Fibroblast of pulmonary artery (primary cell): Measurements from ENCODE around the gene PHF21A.

Experiments used
- DNase-seq: peaks from one replicate; pipeline ENCODE4 v3.0.0-alpha.2; 2010; ENCODE audit warnings: low read depth
- H3K4me3 ChIP-seq: replicated peaks from 2 replicates; pipeline ENCODE4 v1.5.1; 2011; ENCODE audit warnings: low read depth, mild to moderate bottlenecking, control low read depth, low read length, moderate library complexity
- CTCF ChIP-seq: IDR thresholded peaks from 2 replicates; pipeline ENCODE4 v1.5.1; 2011; ENCODE audit warnings: mild to moderate bottlenecking, control low read depth, low read length, inconsistent platforms; ENCODE audit errors: missing control alignments

The PHF21A gene

DNA sequence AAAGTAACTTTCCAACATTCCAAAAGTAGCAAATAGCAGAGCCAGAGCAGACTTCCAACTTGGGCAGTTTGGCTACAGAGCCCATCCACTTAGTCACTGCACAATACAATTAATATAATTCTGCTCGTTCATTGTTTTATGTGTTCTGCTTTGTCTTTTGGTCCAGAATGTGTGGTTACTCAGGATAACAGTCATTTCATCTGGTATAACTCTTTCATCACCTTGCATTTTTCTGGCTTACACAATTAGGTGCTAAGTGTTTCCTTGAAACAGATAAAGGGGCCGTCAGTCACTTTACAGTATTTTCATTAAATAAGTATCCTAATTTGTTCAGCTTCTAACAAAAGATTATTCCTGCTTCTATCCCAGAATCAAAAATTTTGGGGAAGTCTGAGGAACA lies 111.6 kb downstream of the PHF21A start:
- no peak for TF ChIP-seq CTCF
- DNase-seq, result peak; percentile 52
- no peak overlapping the region for H3K4me3 ChIP-seq

DNA sequence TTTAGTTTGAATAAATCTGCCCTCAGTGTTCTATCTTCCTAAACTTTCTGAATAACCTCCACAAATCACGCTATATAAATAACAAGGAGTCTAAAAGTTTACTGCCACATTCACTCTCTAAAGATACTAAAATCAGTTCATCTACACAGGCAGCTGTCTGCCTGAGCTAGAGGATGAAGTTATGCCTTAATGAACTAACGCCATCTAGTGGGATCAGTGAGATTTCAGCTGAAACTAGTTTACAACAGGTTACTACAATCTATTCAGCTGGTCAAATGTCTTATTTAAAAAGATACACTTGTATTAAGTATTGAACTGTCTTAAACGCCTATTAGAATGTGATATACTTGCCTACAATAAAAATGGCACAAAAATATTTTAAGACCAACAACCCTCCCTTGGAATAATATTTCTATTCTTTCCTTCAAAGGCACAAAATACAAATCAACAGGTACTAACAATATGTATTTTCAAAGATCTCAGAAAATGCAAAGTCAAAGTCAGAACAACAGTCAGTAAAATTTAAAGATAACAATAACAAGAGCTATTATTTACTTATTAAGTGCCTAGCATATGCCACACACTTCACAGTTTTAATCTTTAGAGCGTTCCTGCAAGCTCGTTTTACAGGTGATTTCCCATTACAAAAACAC lies 114.7 kb downstream of the PHF21A start:
- DNase-seq, result peak; percentile 87
- peak; percentile 90 for TF ChIP-seq CTCF
- no peak overlapping the region for H3K4me3 ChIP-seq

DNA sequence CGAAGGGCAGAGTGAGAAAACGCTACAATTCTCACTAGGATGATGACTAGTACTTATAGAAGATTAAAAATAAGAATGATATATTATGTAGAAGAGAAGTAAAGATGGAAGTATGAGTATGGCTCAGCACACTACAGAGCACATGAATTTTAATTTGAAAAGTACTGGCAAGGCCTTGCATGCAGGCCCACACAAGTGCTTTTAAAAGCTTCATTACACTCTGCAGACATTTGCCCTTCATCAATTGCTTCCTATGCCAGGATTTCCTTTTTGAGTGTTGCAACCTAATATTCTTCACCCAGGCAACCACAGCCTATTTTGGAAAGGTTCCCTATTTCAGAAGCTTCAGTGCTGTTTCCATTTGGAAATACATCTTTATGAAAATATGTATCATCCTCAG lies 117.7 kb downstream of the PHF21A start:
- DNase-seq, result peak; percentile 68
- no peak overlapping the region for H3K4me3 ChIP-seq
- no peak for TF ChIP-seq CTCF

DNA sequence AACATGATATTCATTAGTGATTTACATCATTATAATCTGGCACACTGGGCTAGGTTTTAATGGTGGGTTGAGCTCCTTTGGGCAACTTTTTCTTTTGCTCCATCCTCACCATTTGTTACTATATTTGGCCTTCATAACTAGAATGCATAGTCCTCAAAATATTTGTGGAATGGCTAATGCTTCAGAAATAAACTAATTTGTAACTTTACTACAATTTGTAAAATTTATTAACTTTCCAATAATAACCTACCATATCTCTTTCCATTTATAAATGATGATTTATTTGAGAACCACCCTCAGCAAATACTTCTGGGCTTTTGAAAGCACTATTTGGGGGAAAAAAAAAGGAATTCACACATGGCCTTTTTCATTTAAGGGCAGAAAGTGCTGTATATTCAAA lies 119.1 kb downstream of the PHF21A start:
- H3K4me3 ChIP-seq, result no peak overlapping the region
- DNase-seq, result no peak
- TF ChIP-seq CTCF, result no peak

- peak; percentile 64 for DNase-seq
- H3K4me3 ChIP-seq, result no peak overlapping the region
- TF ChIP-seq CTCF, result no peak
These were observed 119.8 kb downstream of the PHF21A start for GRCh38 chr11:46001448-46001914.

- no peak for DNase-seq
- no peak for TF ChIP-seq CTCF
These were observed 123.7 kb downstream of the PHF21A start for GRCh38 chr11:45997599-45997998.

DNA sequence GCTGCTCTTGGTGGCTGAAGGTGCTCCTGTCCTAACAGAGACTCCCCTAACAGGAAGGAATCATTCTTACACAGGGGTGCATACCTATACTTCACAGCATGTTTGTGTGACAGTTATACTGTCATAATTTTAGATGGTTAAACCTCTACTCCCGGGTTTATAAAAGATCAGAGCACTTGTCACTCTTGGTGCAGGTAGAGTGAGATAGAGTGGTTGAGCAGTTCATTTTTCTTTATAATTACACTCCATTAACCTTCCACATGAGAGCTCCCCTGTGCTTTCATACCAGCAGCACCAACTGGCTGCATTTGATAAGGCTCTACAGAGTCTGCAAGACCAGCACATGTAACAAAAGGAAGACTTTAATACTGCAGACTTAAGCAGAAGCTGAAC lies 125.9 kb downstream of the PHF21A start:
- DNase-seq, result no peak
- TF ChIP-seq CTCF, result no peak
- H3K4me3 ChIP-seq, result no peak overlapping the region

More at GRCh38 chr11:45997599-45997998, 123.7 kb downstream of the PHF21A start:
- no peak overlapping the region for H3K4me3 ChIP-seq
